HFF-Myc (cell line): ENCODE results near the gene EIF3L.

Experiments used
- DNase-seq: peaks from one replicate; pipeline ENCODE4 v3.0.0-alpha.2; 2011; ENCODE audit warnings: low read depth; ENCODE audit errors: extremely low read depth
- H3K4me3 ChIP-seq: replicated peaks from 2 replicates; pipeline ENCODE4 v1.5.1; 2011; ENCODE audit warnings: low read depth, mild to moderate bottlenecking, control low read depth, low read length
- CTCF ChIP-seq: IDR thresholded peaks from 2 replicates; pipeline ENCODE4 v1.5.1; 2012; ENCODE audit warnings: mild to moderate bottlenecking, low read depth, low read length, control low read depth; ENCODE audit errors: missing control alignments

EIF3L gene

DNA sequence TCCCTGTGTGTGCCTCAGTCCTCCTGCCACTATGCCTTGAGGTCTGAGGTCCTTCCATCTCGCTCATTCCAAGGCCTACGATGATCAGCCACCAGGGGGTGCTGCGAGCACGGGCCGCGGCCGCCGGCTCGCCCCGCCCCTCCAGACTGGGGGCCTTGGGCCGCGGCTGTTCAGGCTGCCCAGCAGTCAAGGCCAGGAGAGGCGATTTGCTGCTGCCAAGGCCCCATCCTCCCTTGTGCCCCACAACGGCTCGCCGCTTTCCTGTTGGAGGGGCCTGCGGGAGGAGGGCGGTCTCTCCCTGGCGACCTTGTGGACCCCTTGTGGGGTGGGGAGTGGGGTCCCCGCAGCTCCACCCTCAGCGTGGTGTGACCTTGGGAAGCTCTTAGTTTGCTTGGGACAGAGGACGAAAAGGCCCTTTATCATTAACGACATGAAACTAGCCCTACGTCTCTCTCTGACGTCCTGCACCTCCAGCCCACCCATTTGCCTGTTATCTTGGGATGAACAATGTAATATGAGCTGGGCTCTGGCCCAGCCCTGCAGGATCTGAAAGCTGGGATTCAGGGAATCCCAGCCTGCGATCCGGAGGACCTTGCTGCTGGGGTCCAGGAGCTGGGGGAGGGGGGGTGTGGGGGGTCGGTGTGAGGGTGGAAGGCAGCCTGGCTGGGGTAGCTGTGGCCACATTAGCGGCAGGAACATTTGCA lies 31.4 kb upstream of the EIF3L start:
- H3K4me3 ChIP-seq = peak overlapping the region; percentile 14; the same call in 1 of the 2 replicates
- TF ChIP-seq CTCF = peak; percentile 96
- peak; percentile 40 for DNase-seq

- no peak for DNase-seq
- TF ChIP-seq CTCF = peak; percentile 21
- peak overlapping the region; percentile 19; the same call in 1 of the 2 replicates for H3K4me3 ChIP-seq
Measured at GRCh38 chr22:37818409-37819104, 30.7 kb upstream of the EIF3L start.

DNA sequence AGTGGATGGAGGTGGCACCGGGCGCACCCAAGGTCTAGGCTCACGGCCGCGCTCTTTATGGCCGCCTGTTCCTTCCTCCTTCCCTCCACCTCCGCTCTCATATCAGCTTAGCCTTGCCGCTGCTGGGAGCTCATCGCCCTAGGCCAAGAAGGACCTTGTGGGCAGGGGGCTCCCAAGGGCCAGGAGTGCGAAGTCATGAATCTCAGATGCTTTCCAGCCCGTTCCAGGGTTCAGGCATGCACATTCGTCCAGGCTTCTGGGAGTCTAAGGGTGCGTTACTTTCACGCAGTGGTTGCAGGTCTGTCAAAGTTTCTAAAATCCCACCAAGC lies 30.1 kb upstream of the EIF3L start:
- no peak for DNase-seq
- no peak for TF ChIP-seq CTCF
- peak overlapping the region; percentile 19; the same call in 1 of the 2 replicates for H3K4me3 ChIP-seq

GRCh38 chr22:37820350-37820749 lies 28.9 kb upstream of the EIF3L start:
- H3K4me3 ChIP-seq = no peak overlapping the region
- TF ChIP-seq CTCF = no peak
- DNase-seq = no peak

- DNase-seq = no peak
- TF ChIP-seq CTCF = no peak
- no peak overlapping the region for H3K4me3 ChIP-seq
Measured at GRCh38 chr22:37822079-37822833, 27.0 kb upstream of the EIF3L start.

DNA sequence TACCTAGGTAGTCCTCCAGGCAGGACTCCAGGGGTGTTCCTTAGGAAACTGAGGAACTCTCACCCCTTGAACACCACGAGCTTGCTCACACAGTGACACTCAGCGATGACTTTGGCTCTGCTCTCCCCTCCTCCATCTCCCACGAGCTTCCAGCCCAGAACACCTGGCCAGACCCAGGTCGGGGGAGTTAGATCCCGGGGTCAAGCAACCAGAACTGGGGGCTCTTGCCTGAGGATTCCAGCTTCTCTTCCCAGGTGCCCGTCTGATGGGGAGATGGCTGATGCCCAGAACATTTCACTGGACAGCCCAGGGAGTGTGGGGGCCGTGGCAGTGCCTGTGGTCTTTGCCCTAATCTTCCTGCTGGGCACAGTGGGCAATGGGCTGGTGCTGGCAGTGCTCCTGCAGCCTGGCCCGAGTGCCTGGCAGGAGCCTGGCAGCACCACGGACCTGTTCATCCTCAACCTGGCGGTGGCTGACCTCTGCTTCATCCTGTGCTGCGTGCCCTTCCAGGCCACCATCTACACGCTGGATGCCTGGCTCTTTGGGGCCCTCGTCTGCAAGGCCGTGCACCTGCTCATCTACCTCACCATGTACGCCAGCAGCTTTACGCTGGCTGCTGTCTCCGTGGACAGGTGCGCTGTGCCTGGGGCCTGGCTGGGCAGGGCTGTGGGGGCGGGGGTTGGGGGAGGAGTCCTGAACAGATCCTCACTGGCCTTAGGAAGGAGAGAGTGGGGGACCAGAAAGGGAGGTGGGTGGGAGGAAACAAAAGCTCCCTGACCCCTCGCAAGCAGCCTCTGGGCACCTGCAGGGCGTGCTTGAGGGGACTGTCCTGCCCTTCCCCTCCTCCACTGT lies 25.9 kb upstream of the EIF3L start, which contains the start of gene GALR3:
Gene GALR3, plus strand, starts transcription at position 249 of the 852 bp plus-strand sequence. Its CDS starts 25 bp downstream, at position 274.
- H3K4me3 ChIP-seq = no peak within 1 kb of the TSS
- no peak for TF ChIP-seq CTCF
- DNase-seq = no peak
